Measurements from ENCODE around the gene SETMAR. TPM values are rescaled to one million over a fixed set of nuclear protein-coding genes. Genes with fewer than 3 reads are reported as not detected.

SETMAR gene
- 29.8 TPM for polyA plus RNA-seq (2013, experiment 1 of 2)
- polyA plus RNA-seq (2013, experiment 2 of 2) = 29.0 TPM

GRCh38 chr3:4303187-4304123 is at the start of gene SETMAR:
Gene SETMAR (plus strand): TSS chr3:4303369. CDS start chr3:4303371, 2 bp downstream.
- Histone ChIP-seq H3K23ac (ENCODE audit: low read length) (peak within 1 kb of the TSS; percentile 70), H3K4me1 (ENCODE audit: control insufficient read depth, low read depth, low read length) (peaks cover 2% of the 10 kb centered on the region), H3K79me1 (ENCODE audit: low read length) (peaks cover 5% of the 10 kb centered on the region), H2AK5ac (ENCODE audit: low read length) (peak within 1 kb of the TSS; percentile 24), H3K4me3 (ENCODE audit: low read length) (peak within 1 kb of the TSS; percentile 77), H2BK120ac (ENCODE audit: low read depth, low read length) (no peak within 1 kb of the TSS), H3K9ac (ENCODE audit: low read length) (peak within 1 kb of the TSS; percentile 81), H3K56ac (ENCODE audit: low read length) (peak within 1 kb of the TSS; percentile 88), H4K8ac (ENCODE audit: low read depth, low read length) (peak within 1 kb of the TSS; percentile 78), H3K4ac (ENCODE audit: low read depth, low read length) (peak within 1 kb of the TSS; percentile 76), H3K36me3 (ENCODE audit: control insufficient read depth, insufficient read depth, low read length) (no peaks in the 10 kb centered on the region), H2BK15ac (replicated peaks; ENCODE audit: low read depth) (no peak within 1 kb of the TSS), H3K79me2 (ENCODE audit: control insufficient read depth, insufficient read depth, low read length) (peaks cover 6% of the 10 kb centered on the region), H3K27ac (ENCODE audit: low read depth, low read length) (peak within 1 kb of the TSS; percentile 35), H4K5ac (ENCODE audit: low read length) (peak within 1 kb of the TSS; percentile 2), H3K4me2 (ENCODE audit: low read length) (peak within 1 kb of the TSS; percentile 58), H2BK5ac (ENCODE audit: low read length) (peak within 1 kb of the TSS; percentile 89), H3K18ac (ENCODE audit: low read length) (peak within 1 kb of the TSS; percentile 73), H3K27me3 (ENCODE audit: insufficient read depth, low read length, poor library complexity) (no peaks in the 10 kb centered on the region)
- peak; percentile 95 for DNase-seq
- no CpG with 5 or more reads among the region's 62 CpGs for WGBS (ENCODE audit: extremely low coverage, insufficient coverage, low lambda C conversion rate)

DNA sequence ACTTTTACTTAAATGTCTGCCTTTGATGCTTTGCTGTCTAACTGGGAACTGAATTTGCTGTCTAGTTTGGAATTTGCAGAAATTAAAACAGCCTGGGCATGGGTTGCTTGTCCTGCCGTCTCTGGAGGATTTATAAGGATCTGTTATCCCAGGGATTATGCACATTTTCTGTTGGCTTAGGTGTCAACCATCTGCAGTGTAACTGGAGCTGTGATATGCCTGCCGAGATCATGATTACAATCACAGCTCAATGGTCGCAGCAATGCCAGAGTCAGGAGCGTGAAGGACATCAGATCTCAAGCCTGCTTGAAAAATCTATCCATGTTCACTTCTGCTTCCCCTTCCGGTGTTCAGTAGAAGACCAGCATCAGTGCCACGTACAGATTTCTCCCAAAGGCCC is 41.8 kb upstream of the SETMAR start:
- Histone ChIP-seq H3K4me1 (ENCODE audit: control insufficient read depth, low read depth, low read length) (no peaks in the 10 kb centered on the region), H3K4me3 (ENCODE audit: low read length) (no peak overlapping the region), H3K36me3 (ENCODE audit: control insufficient read depth, insufficient read depth, low read length) (no peaks in the 10 kb centered on the region), H4K5ac (ENCODE audit: low read length) (no peak overlapping the region), H3K4me2 (ENCODE audit: low read length) (no peak overlapping the region), H2BK15ac (replicated peaks; ENCODE audit: low read depth) (no peak overlapping the region), H3K56ac (ENCODE audit: low read length) (no peak overlapping the region), H3K79me1 (ENCODE audit: low read length) (no peaks in the 10 kb centered on the region), H3K4ac (ENCODE audit: low read depth, low read length) (no peak overlapping the region), H2AK5ac (ENCODE audit: low read length) (no peak overlapping the region), H3K79me2 (ENCODE audit: control insufficient read depth, insufficient read depth, low read length) (no peaks in the 10 kb centered on the region), H4K8ac (ENCODE audit: low read depth, low read length) (no peak overlapping the region), H2BK5ac (ENCODE audit: low read length) (no peak overlapping the region), H3K9ac (ENCODE audit: low read length) (no peak overlapping the region), H3K23ac (ENCODE audit: low read length) (no peak overlapping the region), H3K18ac (ENCODE audit: low read length) (no peak overlapping the region), H3K27ac (ENCODE audit: low read depth, low read length) (no peak overlapping the region), H2BK120ac (ENCODE audit: low read depth, low read length) (no peak overlapping the region), H3K27me3 (ENCODE audit: insufficient read depth, low read length, poor library complexity) (no peaks in the 10 kb centered on the region)
- no peak for DNase-seq
- no CpG with 5 or more reads among the region's 6 CpGs for WGBS (ENCODE audit: extremely low coverage, insufficient coverage, low lambda C conversion rate)

DNA sequence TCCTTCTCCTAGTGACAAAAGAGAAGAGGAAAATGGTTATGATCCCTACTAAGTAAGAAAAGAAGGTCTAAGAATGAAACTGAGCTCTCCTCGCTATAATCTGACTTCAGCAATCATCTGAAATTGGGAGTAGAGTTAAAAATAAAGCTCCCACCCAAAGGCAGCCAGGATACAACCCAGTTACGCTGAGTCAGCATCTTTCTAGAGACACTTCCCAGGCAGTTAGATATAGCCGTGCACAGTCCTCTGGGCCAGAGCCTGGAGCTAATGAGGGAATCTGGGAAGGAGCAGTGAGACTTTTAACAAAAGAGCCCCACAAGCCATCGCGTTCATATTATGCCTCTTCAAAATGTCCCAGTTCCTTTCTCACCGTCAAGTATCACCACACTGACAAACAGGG is 39.1 kb upstream of the SETMAR start:
- Histone ChIP-seq H3K79me2 (ENCODE audit: control insufficient read depth, insufficient read depth, low read length) (no peaks in the 10 kb centered on the region), H2AK5ac (ENCODE audit: low read length) (no peak overlapping the region), H2BK15ac (replicated peaks; ENCODE audit: low read depth) (peak overlapping the region; percentile 36), H3K4me2 (ENCODE audit: low read length) (no peak overlapping the region), H2BK5ac (ENCODE audit: low read length) (no peak overlapping the region), H3K23ac (ENCODE audit: low read length) (no peak overlapping the region), H3K27ac (ENCODE audit: low read depth, low read length) (no peak overlapping the region), H4K8ac (ENCODE audit: low read depth, low read length) (peak overlapping the region; percentile 56), H3K4ac (ENCODE audit: low read depth, low read length) (no peak overlapping the region), H3K56ac (ENCODE audit: low read length) (no peak overlapping the region), H3K36me3 (ENCODE audit: control insufficient read depth, insufficient read depth, low read length) (no peaks in the 10 kb centered on the region), H4K5ac (ENCODE audit: low read length) (no peak overlapping the region), H2BK120ac (ENCODE audit: low read depth, low read length) (no peak overlapping the region), H3K27me3 (ENCODE audit: insufficient read depth, low read length, poor library complexity) (no peaks in the 10 kb centered on the region), H3K4me3 (ENCODE audit: low read length) (no peak overlapping the region), H3K9ac (ENCODE audit: low read length) (no peak overlapping the region), H3K18ac (ENCODE audit: low read length) (no peak overlapping the region), H3K79me1 (ENCODE audit: low read length) (no peaks in the 10 kb centered on the region), H3K4me1 (ENCODE audit: control insufficient read depth, low read depth, low read length) (no peaks in the 10 kb centered on the region)
- no peak for DNase-seq
- no CpG with 5 or more reads among the region's 6 CpGs for WGBS (ENCODE audit: extremely low coverage, insufficient coverage, low lambda C conversion rate)

GRCh38 chr3:4270720-4271119 is 32.4 kb upstream of the SETMAR start:
- Histone ChIP-seq H3K4me1 (ENCODE audit: control insufficient read depth, low read depth, low read length) (no peaks in the 10 kb centered on the region), H2BK5ac (ENCODE audit: low read length) (no peak overlapping the region), H3K56ac (ENCODE audit: low read length) (no peak overlapping the region), H3K27ac (ENCODE audit: low read depth, low read length) (no peak overlapping the region), H3K4ac (ENCODE audit: low read depth, low read length) (no peak overlapping the region), H3K79me1 (ENCODE audit: low read length) (no peaks in the 10 kb centered on the region), H4K5ac (ENCODE audit: low read length) (no peak overlapping the region), H3K23ac (ENCODE audit: low read length) (no peak overlapping the region), H3K27me3 (ENCODE audit: insufficient read depth, low read length, poor library complexity) (no peaks in the 10 kb centered on the region), H3K4me3 (ENCODE audit: low read length) (no peak overlapping the region), H3K36me3 (ENCODE audit: control insufficient read depth, insufficient read depth, low read length) (no peaks in the 10 kb centered on the region), H3K9ac (ENCODE audit: low read length) (no peak overlapping the region), H3K4me2 (ENCODE audit: low read length) (no peak overlapping the region), H2BK15ac (replicated peaks; ENCODE audit: low read depth) (no peak overlapping the region), H3K18ac (ENCODE audit: low read length) (no peak overlapping the region), H2BK120ac (ENCODE audit: low read depth, low read length) (no peak overlapping the region), H2AK5ac (ENCODE audit: low read length) (no peak overlapping the region), H4K8ac (ENCODE audit: low read depth, low read length) (no peak overlapping the region), H3K79me2 (ENCODE audit: control insufficient read depth, insufficient read depth, low read length) (no peaks in the 10 kb centered on the region)
- DNase-seq = no peak
- no CpG with 5 or more reads among the region's 3 CpGs for WGBS (ENCODE audit: extremely low coverage, insufficient coverage, low lambda C conversion rate)

DNA sequence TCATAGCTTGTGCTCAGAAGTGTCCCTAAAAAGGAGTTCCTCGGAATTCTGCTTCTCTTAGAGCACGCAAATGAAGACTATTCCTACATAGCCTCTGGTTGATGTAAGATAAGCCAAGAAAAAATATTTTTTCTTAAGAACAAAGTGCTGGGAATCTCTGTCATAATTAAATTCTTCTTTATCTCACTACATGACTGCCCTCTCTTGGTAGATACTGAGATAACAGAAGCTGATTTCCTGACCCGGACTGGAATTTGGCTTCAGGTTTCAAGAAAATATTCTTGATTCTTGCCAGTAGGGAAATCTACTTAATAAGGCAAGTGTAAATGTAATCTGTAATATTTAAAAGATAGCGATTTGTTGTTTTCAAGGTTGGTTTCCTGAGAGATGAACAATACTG is 31.3 kb upstream of the SETMAR start:
- Histone ChIP-seq H3K27me3 (ENCODE audit: insufficient read depth, low read length, poor library complexity) (no peaks in the 10 kb centered on the region), H3K18ac (ENCODE audit: low read length) (no peak overlapping the region), H3K23ac (ENCODE audit: low read length) (no peak overlapping the region), H2BK5ac (ENCODE audit: low read length) (no peak overlapping the region), H2AK5ac (ENCODE audit: low read length) (no peak overlapping the region), H3K79me1 (ENCODE audit: low read length) (no peaks in the 10 kb centered on the region), H3K4me1 (ENCODE audit: control insufficient read depth, low read depth, low read length) (no peaks in the 10 kb centered on the region), H2BK15ac (replicated peaks; ENCODE audit: low read depth) (no peak overlapping the region), H4K5ac (ENCODE audit: low read length) (no peak overlapping the region), H3K79me2 (ENCODE audit: control insufficient read depth, insufficient read depth, low read length) (no peaks in the 10 kb centered on the region), H3K4me3 (ENCODE audit: low read length) (no peak overlapping the region), H4K8ac (ENCODE audit: low read depth, low read length) (no peak overlapping the region), H3K27ac (ENCODE audit: low read depth, low read length) (no peak overlapping the region), H3K4me2 (ENCODE audit: low read length) (no peak overlapping the region), H3K36me3 (ENCODE audit: control insufficient read depth, insufficient read depth, low read length) (no peaks in the 10 kb centered on the region), H2BK120ac (ENCODE audit: low read depth, low read length) (no peak overlapping the region), H3K4ac (ENCODE audit: low read depth, low read length) (no peak overlapping the region), H3K9ac (ENCODE audit: low read length) (no peak overlapping the region), H3K56ac (ENCODE audit: low read length) (no peak overlapping the region)
- no CpG with 5 or more reads among the region's 4 CpGs for WGBS (ENCODE audit: extremely low coverage, insufficient coverage, low lambda C conversion rate)
- peak; percentile 62 for DNase-seq
